HG02571 (cell line): Measurements from ENCODE around the gene ALOX15.
"Not testable (repeated sequence)": the region's sequence is repeated elsewhere in the genome, so short reads cannot be mapped to it uniquely, and the experiment has no call there.

Experiments used
- ATAC-seq: cut with Tn5 transposase; IDR thresholded peaks from one replicate; pipeline ENCODE4 v1.9.1; 2021; ENCODE audit warnings: mild to moderate bottlenecking, moderate library complexity; ENCODE audit not compliant: unreplicated experiment

ALOX15 gene

GRCh38 chr17:4641297-4642195 is at the start of gene ALOX15:
ALOX15 (minus strand) TSS chr17:4641678; CDS start chr17:4641651, 27 bp downstream.
- ATAC-seq = no peak

DNA sequence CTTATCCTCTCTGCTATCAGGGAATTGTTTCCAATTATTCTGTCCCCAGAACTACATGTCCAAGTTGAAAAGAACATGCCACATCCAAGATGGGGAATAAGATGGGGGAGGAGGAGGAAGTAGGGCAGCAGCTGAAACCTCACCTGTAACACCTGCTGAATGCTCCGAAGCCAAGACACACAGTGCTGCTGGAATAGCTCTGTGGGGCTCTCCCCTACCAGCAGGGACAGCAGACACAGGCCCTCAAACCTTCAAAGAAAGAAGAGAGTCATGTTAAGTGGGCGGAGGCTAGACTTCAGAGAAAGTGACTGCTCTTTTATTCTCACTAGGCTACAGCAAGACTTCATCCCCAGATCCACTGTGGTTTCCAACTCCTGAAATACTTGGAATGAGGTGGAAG is 49.3 kb upstream of the ALOX15 start:
- no peak for ATAC-seq

GRCh38 chr17:4689872-4690271 is 48.4 kb upstream of the ALOX15 start:
- ATAC-seq = not testable (repeated sequence)

DNA sequence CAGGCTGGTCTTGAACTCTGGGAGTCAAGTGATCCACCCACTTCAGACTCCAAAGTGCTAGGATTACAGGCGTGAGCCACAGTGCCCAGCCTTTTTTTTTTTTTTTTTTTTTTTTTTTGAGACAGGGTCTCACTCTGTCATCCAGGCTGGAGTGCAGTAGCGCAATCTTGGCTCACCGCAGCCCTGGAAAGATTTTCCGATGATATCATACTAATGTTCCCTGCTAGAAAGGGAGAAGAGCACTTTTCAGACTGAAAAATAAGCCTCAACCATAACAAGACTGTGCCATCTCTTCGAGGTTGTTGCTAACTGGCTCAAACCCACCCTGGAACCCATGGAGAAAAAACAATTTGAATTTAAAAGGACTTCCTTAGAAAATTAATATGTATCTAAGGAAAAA is 42.3 kb upstream of the ALOX15 start:
- not testable (repeated sequence) for ATAC-seq

- no peak for ATAC-seq
Measured at GRCh38 chr17:4679658-4680057, 38.2 kb upstream of the ALOX15 start.

- ATAC-seq = no peak
Measured at GRCh38 chr17:4678448-4679026, 37.1 kb upstream of the ALOX15 start.

DNA sequence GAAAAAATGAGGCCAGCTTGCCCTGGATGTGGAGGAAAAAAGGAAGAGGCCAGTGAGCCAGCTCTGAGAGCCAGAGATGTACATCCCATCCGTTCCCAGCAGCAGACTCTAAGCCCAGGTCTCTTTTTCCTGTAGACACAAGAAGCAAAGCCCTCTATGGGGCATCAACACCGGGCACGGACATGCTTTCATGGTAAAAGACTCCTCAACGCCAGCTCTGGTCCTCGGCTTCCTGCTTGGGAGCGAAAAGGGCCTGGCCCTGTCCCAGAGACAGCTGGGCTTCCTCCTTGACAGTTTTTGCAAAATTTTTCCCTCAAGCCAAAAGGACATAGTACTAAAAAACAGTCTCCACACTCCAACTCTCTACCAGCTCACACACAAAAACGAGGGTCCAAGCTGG is 35.3 kb upstream of the ALOX15 start:
- no peak for ATAC-seq

DNA sequence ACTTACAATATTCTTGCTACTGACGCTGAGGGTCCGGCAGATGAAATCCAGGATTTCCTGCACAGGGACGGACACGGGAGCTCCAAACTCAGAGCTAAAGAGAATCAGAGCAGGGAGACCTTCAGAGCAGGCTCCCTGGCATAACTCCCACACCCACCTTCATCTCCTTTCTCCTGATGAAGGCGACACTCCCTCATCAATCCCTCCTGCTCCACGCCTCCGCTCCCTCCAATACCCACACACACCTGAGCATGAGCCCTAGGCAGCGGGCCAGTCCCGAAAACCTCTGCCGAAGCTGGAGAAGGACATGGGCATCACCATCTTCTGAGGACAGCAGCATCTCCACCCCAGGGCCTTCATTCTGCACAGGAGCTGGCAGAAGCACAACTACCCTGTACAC is 34.3 kb upstream of the ALOX15 start:
- ATAC-seq = no peak

DNA sequence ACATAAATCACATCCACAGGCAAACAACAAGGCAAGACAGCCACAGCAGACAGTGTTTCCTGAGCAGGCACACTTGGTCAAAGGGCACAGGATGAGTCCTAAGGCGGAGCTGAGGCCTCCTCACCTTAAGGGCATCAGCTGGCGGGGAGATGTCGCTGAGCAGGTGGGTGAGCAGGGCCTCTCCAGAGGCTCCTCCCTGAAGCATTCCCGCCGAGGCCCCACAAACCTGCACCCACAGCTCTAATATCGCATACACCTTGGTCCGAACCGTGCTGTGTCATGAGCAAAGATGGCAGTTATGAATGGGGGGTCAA is 33.2 kb upstream of the ALOX15 start:
- no peak for ATAC-seq

DNA sequence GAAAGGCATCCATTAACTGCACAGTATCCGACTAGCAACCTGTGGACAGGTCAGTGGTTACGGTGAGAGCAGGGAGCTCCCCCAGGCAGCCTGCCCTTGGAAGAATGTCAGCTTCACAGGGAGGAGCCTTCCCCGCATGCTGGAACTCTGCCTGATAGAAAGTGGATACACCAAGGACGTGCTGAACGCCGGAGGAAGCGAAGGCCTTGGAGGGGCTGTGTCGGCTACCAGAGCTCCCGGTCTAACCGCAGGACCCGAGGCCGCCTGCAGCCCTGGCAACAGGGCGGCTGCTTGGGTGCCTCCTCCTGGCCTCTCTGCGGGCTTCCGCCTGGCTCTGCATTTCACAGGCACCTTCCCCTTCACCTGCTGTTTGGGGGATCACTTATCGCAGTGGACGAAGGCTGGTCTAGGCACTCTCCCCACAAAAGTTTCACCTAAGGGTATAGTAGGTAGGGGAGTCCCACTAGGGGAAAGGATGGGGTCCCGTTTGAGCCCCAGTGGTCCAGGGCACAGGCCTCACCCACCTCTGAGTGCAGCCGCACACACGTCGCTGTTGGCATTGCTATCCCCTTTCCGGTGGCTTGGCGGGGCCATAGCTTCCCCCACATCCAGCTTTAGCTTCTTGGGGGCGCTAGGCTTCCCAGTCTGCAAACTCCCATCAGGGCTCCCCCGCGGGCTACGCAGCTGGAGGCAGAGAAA is 32.7 kb upstream of the ALOX15 start:
- ATAC-seq = no peak

DNA sequence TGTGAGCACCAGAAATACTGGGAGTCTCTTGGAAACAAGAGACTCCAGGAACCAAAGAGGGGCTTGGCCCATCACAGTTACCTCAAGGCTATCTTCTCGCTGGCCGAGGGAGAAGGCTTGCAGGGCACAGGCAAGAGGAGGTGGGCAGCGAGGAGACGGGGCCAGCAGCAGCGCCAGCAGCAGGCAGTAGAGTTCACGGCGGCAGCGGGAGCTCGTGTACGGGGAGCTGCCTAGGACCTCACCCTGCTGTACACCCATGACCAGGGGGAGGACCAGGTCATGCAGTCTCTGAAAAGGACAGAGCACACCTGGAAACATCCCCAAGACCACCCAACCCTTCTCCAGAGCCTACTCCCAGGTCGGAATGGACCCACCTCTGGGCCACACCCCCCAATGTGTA is 31.7 kb upstream of the ALOX15 start:
- no peak for ATAC-seq

DNA sequence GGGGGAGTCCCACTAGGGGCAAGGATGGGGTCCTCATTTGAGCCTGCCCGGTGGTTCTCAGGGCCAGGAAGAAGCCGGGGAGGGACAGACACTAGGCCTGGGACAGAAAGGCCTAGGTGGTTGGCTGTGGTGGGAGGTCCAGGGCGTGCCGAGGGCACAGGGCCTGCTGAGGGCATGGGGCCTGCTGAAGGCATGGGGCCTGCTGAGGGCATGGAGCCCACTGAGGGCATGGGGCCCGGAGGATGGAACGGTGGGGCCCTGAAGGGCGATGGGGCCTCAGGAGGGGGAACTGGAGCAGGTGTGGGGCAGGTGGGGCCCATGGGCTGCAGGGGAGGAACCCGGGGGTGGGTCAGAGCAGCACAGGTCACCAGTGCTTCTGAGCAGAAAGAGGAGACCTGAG is 31.3 kb upstream of the ALOX15 start:
- ATAC-seq = no peak

- no peak for ATAC-seq
Measured at GRCh38 chr17:4672055-4672630, 30.7 kb upstream of the ALOX15 start.

DNA sequence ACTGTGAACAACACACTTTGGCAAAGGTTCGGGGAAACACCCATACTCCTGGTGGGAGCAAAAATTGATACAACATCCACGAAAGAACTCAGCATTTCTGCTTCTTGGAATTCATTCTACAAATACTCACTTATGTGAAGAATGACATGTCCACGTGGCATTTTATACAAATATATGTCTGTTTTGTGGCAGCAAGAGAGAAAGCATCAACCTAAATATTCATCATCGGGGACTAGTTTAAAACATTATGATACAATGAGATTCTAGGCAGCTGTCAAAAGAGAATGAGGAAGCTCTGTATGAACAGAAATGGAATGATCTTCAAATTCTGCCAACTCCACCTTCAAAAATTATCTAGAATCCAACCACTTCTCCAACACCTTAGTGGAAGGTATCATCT is 25.7 kb upstream of the ALOX15 start:
- ATAC-seq = no peak

DNA sequence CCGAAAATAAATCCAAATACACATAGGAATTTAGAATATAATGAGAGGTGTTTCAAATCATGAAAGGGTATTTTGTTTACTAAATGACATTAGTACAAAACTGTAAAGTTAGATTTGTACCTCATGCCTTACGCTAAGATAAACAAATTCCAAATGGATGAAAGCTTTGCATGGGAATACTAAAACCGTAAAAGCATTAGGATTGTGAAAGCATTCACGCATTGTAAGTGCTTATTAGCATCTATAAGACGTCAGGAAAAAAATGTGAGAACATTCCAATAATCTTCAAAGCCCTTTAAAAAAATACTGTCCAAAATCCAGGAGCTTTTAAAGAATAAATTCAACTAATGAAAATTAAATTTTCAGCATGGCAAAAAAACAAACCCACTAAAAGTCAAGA is 24.8 kb upstream of the ALOX15 start:
- no peak for ATAC-seq

GRCh38 chr17:4665027-4665426 is 23.5 kb upstream of the ALOX15 start:
- no peak for ATAC-seq

- ATAC-seq = no peak
Measured at GRCh38 chr17:4664230-4664629, 22.8 kb upstream of the ALOX15 start.

GRCh38 chr17:4663711-4664110 is 22.2 kb upstream of the ALOX15 start:
- no peak for ATAC-seq

- no peak for ATAC-seq
Measured at GRCh38 chr17:4658478-4659305, 17.2 kb upstream of the ALOX15 start.

DNA sequence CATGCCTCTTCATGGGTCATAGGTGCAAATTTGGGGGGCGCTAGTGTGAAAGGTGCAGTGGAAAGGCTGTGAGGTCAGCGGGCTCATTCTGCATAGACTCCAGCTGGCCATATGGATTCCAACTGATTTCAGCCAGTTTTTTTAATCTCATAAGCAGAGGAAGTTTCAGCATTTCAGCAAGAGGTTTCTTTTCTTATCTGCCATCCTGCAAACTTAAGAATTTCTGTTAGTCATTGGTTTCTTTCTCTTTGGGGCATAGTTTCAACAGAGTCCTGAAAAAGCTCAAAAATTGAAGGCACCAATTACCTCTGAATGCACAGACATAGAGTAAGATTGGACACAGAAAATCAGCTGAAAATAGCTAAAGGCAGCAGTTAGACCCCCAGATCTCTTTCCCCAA is 16.2 kb upstream of the ALOX15 start:
- ATAC-seq = no peak

DNA sequence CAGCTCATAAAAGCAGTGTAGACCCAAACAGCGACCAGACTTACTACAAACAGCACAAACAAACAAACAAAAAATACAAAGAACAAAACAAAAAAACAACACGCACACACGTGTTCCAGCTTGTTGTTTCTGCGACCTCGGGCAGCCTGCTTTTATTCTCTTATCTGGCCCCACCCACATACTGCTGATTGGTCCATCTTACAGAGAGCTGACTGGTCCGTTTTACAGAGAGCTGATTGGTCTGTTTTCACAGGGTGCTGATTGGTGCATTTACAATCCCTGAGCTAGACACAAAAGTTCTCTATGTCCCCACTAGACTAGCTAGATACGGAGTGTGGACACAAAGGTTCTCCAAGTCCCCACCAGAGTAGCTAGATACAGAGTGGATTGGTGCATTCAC is 14.5 kb upstream of the ALOX15 start:
- ATAC-seq = not testable (repeated sequence)
